IMR-90 (cell line): ENCODE results near the gene MRGPRE. TPM values are rescaled to one million over a fixed set of nuclear protein-coding genes. Genes with fewer than 3 reads are reported as not detected.

Source experiments
- ATAC-seq: fragments of 200-7000 bp; cut with Tn5 transposase; 2 replicates; pipeline ENCODE4 v1.9.1; 2020; ENCODE audit warnings: low read depth, mild to moderate bottlenecking, moderate library complexity
- BruUV-seq: library from RNA; stranded (reverse); fragments of 400-500 nt; replicated peaks from 2 replicates; lab custom pipeline; 2021; lab: Mats Ljungman, UMichigan
- CTCF ChIA-PET: fragments of 300-600 bp; formaldehyde crosslinking; extraction: SDS; loops from one replicate; lab custom pipeline; 2021; ENCODE audit warnings: antibody characterized with exemption; lab: Yijun Ruan, JAX
- POLR2A ChIA-PET: fragments of 300-600 bp; sonication (Branson Sonifier 250); formaldehyde crosslinking; loops from one replicate; lab custom pipeline; 2022; ENCODE audit warnings: antibody characterized with exemption; ENCODE audit not compliant: unreplicated experiment; lab: Charles Lee
- DNase-seq: peaks from one replicate; pipeline ENCODE4 v3.0.0; 2013
- H2AFZ ChIP-seq: replicated peaks from 2 replicates; pipeline ENCODE3; 2013; ENCODE audit warnings: low read length, mild to moderate bottlenecking; ENCODE audit not compliant: poor library complexity
- H2AK5ac ChIP-seq: 2 replicates; pipeline ENCODE4 v1.6.1; 2013; ENCODE audit warnings: low read depth, low read length, inconsistent platforms
- H2AK9ac ChIP-seq: replicated peaks from 2 replicates; pipeline ENCODE3; 2013; ENCODE audit warnings: mild to moderate bottlenecking, low read depth, low read length, moderate library complexity; ENCODE audit not compliant: poor library complexity
- H2BK120ac ChIP-seq: 2 replicates; pipeline ENCODE4 v1.6.1; 2013; ENCODE audit warnings: low read depth, low read length, inconsistent platforms
- H2BK15ac ChIP-seq: 3 replicates; pipeline ENCODE4 v1.6.1; 2013; ENCODE audit warnings: low read depth, low read length, inconsistent platforms
- H2BK20ac ChIP-seq: 2 replicates; pipeline ENCODE4 v1.6.1; 2013; ENCODE audit warnings: low read depth, mild to moderate bottlenecking, inconsistent platforms, low read length, moderate library complexity
- H2BK5ac ChIP-seq: 2 replicates; pipeline ENCODE4 v1.6.1; 2013; ENCODE audit warnings: mild to moderate bottlenecking, low read depth, low read length, inconsistent platforms; ENCODE audit not compliant: poor library complexity, severe bottlenecking
- H3K14ac ChIP-seq: replicated peaks from 2 replicates; pipeline ENCODE4 v1.6.1; 2013; ENCODE audit warnings: low read depth, low read length, inconsistent platforms
- H3K18ac ChIP-seq: 2 replicates; pipeline ENCODE4 v1.6.1; 2013; ENCODE audit warnings: low read depth, low read length, control low read depth
- H3K23ac ChIP-seq: 2 replicates; pipeline ENCODE4 v1.6.1; 2013; ENCODE audit warnings: low read depth, low read length, inconsistent platforms
- H3K27ac ChIP-seq: 2 replicates; pipeline ENCODE4 v1.5.1; 2013; ENCODE audit warnings: mild to moderate bottlenecking, control low read depth, low read length; ENCODE audit not compliant: insufficient read depth
- H3K27me3 ChIP-seq: 2 replicates; pipeline ENCODE4 v1.6.1; 2013; ENCODE audit warnings: low read length; ENCODE audit not compliant: control insufficient read depth, insufficient read depth
- H3K36me3 ChIP-seq: 2 replicates; pipeline ENCODE4 v1.6.1; 2013; ENCODE audit warnings: low read length, mixed read lengths; ENCODE audit not compliant: control insufficient read depth, insufficient read depth
- H3K4ac ChIP-seq: 2 replicates; pipeline ENCODE4 v1.6.1; 2013; ENCODE audit warnings: low read depth, low read length, inconsistent platforms
- H3K4me1 ChIP-seq: 2 replicates; pipeline ENCODE4 v1.6.1; 2013; ENCODE audit warnings: low read length, mixed read lengths; ENCODE audit not compliant: control insufficient read depth, insufficient read depth
- H3K4me2 ChIP-seq: 2 replicates; pipeline ENCODE4 v1.6.1; 2013; ENCODE audit warnings: low read depth, mild to moderate bottlenecking, control low read depth, low read length, moderate library complexity
- H3K4me3 ChIP-seq: 2 replicates; pipeline ENCODE4 v1.5.1; 2013; ENCODE audit warnings: low read depth, mild to moderate bottlenecking, control low read depth, low read length, moderate library complexity; ENCODE audit not compliant: insufficient read depth
- H3K56ac ChIP-seq: 2 replicates; pipeline ENCODE4 v1.6.1; 2013; ENCODE audit warnings: low read length, inconsistent platforms; ENCODE audit not compliant: insufficient read depth; ENCODE audit errors: extremely low read depth
- H3K79me1 ChIP-seq, 2 experiments: 2 replicates each; pipeline ENCODE4 v1.6.1; 2013; ENCODE audit warnings: low read length in 2 of 2, inconsistent platforms in 1 of 2, low read depth in 1 of 2
- H3K9ac ChIP-seq: 2 replicates; pipeline ENCODE4 v1.6.1; 2013; ENCODE audit warnings: low read depth, low read length, control low read depth
- H3K9me1 ChIP-seq: 2 replicates; pipeline ENCODE4 v1.6.1; 2013; ENCODE audit warnings: low read length, inconsistent platforms; ENCODE audit not compliant: insufficient read depth
- H3K9me3 ChIP-seq: 2 replicates; pipeline ENCODE4 v1.6.1; 2013; ENCODE audit warnings: low read length; ENCODE audit not compliant: control insufficient read depth, insufficient read depth
- H4K20me1 ChIP-seq: 2 replicates; pipeline ENCODE4 v1.6.1; 2013; ENCODE audit warnings: low read length, inconsistent platforms; ENCODE audit not compliant: insufficient read depth
- H4K5ac ChIP-seq: 2 replicates; pipeline ENCODE4 v1.6.1; 2013; ENCODE audit warnings: mild to moderate bottlenecking, low read depth, low read length, control low read depth
- H4K8ac ChIP-seq, 2 experiments: 2 replicates each; pipeline ENCODE4 v1.6.1; 2013; ENCODE audit warnings: low read depth in 2 of 2, low read length in 2 of 2, control low read depth in 1 of 2, inconsistent platforms in 1 of 2
- H4K91ac ChIP-seq: 2 replicates; pipeline ENCODE4 v1.6.1; 2013; ENCODE audit warnings: low read depth, low read length, inconsistent platforms; ENCODE audit not compliant: insufficient read depth
- MAFK ChIP-seq: IDR thresholded peaks from 2 replicates; pipeline ENCODE4 v1.6.1; 2012; ENCODE audit warnings: low read depth, low read length, improper control_type of control experiment
- MAZ ChIP-seq: IDR thresholded peaks from 2 replicates; pipeline ENCODE4 v1.6.1; 2012; ENCODE audit warnings: low read depth, mild to moderate bottlenecking, low read length, improper control_type of control experiment, moderate library complexity, borderline replicate concordance
- MXI1 ChIP-seq: IDR thresholded peaks from 2 replicates; pipeline ENCODE4 v1.6.1; 2012; ENCODE audit warnings: low read depth, mild to moderate bottlenecking, low read length, moderate library complexity, borderline replicate concordance
- POLR2A ChIP-seq: IDR thresholded peaks from 2 replicates; pipeline ENCODE4 v1.6.1; 2012; ENCODE audit warnings: mild to moderate bottlenecking, low read depth, low read length
- RFX5 ChIP-seq: IDR thresholded peaks from 2 replicates; pipeline ENCODE4 v1.8.0; 2012; ENCODE audit warnings: low read depth, mild to moderate bottlenecking, low read length, moderate library complexity
- WGBS, 2 experiments: methylation state at CpG; one replicate each; pipeline versions ENCODE4 v1.1.5 to v1.1.7; 2013; ENCODE audit warnings: missing lambda C conversion rate in 2 of 2; ENCODE audit not compliant: insufficient read length in 1 of 2; ENCODE audit errors: extremely low coverage in 2 of 2; 5-methylcytosine and 5-hydroxymethylcytosine counted together
- dilution Hi-C: fragments of 300-500 bp; cut with HindIII; formaldehyde crosslinking; loops from one replicate; pipeline ENCODE4 v1.14.3; 2018; ENCODE audit warnings: low sequenced_read_pairs; ENCODE audit not compliant: unreplicated experiment
- in situ Hi-C: fragments of 300-500 bp; cut with MboI; formaldehyde crosslinking; loops from 3 replicates; pipeline ENCODE4 v1.14.3; 2019; ENCODE audit warnings: low sequenced_read_pairs, inconsistent platforms, mixed read lengths
- intact Hi-C: fragments of 100-400 bp; cut with micrococcal nuclease; formaldehyde crosslinking; loops from 2 replicates; pipeline ENCODE4 v1.10.0; 2022
- polyA plus RNA-seq, 3 experiments: library from polyadenylated mRNA; depleted of rRNA; stranded (reverse); fragments of >200 nt; gene quantifications; 2 replicates each; pipeline ENCODE4 v1.2.3, GENCODE V29; 2012; ENCODE audit warnings: low replicate concordance in 1 of 3
- total RNA-seq: library from RNA; depleted of rRNA; stranded (reverse); fragments of >200 nt; gene quantifications from 2 replicates; pipeline ENCODE4 v1.2.3, GENCODE V29; 2012
- TF ChIP-seq, protein P1 (sequence below): fragments of 150-350 bp; IDR thresholded peaks from 2 replicates; pipeline ENCODE4 v1.6.1; 2017; ENCODE audit warnings: mild to moderate bottlenecking, antibody characterized with exemption, low read length, low read depth

MRGPRE gene
- total and polyA plus RNA-seq, 2 of the 4 experiments (the other 2 are of a cell fraction): not detected

DNA sequence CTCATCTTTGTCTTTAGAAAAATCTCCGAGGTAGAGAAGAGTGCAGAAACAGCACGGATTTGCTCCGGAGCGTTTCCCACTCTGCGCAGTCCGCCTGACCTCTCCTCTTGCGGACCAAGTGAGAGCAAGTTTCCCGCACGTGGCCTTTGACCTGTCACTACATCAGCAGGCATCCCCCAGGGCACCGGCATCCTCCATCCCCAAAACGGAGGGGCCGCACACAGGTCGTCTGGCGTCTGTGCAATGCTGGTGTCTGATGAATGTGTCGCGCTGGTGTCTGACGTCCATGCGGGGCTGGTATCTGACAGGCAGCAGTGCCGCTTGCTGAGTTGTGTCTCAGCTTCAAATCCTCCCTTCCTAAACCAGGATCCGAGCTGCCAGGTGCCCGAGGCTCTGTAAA lies 739 bp upstream of the MRGPRE start:
- dilution Hi-C loops: no loop called here
- POLR2A ChIA-PET: no interaction called here
- no peak overlapping the region for H2BK120ac ChIP-seq
- in situ Hi-C loops: no loop called here
- no peak overlapping the region for H3K56ac ChIP-seq
- no peak overlapping the region for H3K14ac ChIP-seq
- no peaks in the 10 kb centered on the region for H3K36me3 ChIP-seq
- ATAC-seq: no peak
- no peaks in the 10 kb centered on the region for H3K79me1 ChIP-seq
- H3K18ac ChIP-seq: no peak overlapping the region
- H4K91ac ChIP-seq: no peak overlapping the region
- no peak for DNase-seq
- no peaks in the 10 kb centered on the region for H4K20me1 ChIP-seq
- no peak overlapping the region for H3K4me3 ChIP-seq
- no peak overlapping the region for H2BK15ac ChIP-seq
- no peak overlapping the region for H3K23ac ChIP-seq
- BruUV-seq: no TSS peak
- no peaks in the 10 kb centered on the region for H3K4me1 ChIP-seq
- no peak for TF ChIP-seq RFX5
- no peak for TF ChIP-seq POLR2A
- TF ChIP-seq MAFK: no peak
- no peak for TF ChIP-seq MAZ
- TF ChIP-seq MXI1: no peak
- TF ChIP-seq, protein P1, sequence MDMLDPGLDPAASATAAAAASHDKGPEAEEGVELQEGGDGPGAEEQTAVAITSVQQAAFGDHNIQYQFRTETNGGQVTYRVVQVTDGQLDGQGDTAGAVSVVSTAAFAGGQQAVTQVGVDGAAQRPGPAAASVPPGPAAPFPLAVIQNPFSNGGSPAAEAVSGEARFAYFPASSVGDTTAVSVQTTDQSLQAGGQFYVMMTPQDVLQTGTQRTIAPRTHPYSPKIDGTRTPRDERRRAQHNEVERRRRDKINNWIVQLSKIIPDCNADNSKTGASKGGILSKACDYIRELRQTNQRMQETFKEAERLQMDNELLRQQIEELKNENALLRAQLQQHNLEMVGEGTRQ: no peak
- H2AFZ ChIP-seq: no peak overlapping the region
- H3K27ac ChIP-seq: no peak overlapping the region
- H3K9me1 ChIP-seq: no peaks in the 10 kb centered on the region
- no peak overlapping the region for H2BK5ac ChIP-seq
- no peak overlapping the region for H2AK5ac ChIP-seq
- H3K27me3 ChIP-seq: peaks cover 49% of the 10 kb centered on the region
- H3K4me2 ChIP-seq: no peak overlapping the region
- H3K4ac ChIP-seq: no peak overlapping the region
- H4K5ac ChIP-seq: no peak overlapping the region
- no peak overlapping the region for H2AK9ac ChIP-seq
- no peak overlapping the region for H3K9ac ChIP-seq
- CTCF ChIA-PET: no interaction called here
- no peak overlapping the region for H2BK20ac ChIP-seq
- 0 out of 2 replicates have a peak, but pooled peaks cover 2% of the 10 kb centered on the region for H3K9me3 ChIP-seq
- H4K8ac ChIP-seq: no peak overlapping the region
- 86% methylated on average over 8 of the region's 21 CpGs; no CpG with 5 or more reads in 1 of the 2 experiments for WGBS, 2 experiments
- intact Hi-C loops: no loop called here
